ENCODE data around the gene SMG6.
A peak's percentile ranks its signal among the peaks of the same experiment; 100 is the strongest.
"Not testable (repeated sequence)": the region's sequence is repeated elsewhere in the genome, so short reads cannot be mapped to it uniquely, and the experiment has no call there.

Gene SMG6

DNA sequence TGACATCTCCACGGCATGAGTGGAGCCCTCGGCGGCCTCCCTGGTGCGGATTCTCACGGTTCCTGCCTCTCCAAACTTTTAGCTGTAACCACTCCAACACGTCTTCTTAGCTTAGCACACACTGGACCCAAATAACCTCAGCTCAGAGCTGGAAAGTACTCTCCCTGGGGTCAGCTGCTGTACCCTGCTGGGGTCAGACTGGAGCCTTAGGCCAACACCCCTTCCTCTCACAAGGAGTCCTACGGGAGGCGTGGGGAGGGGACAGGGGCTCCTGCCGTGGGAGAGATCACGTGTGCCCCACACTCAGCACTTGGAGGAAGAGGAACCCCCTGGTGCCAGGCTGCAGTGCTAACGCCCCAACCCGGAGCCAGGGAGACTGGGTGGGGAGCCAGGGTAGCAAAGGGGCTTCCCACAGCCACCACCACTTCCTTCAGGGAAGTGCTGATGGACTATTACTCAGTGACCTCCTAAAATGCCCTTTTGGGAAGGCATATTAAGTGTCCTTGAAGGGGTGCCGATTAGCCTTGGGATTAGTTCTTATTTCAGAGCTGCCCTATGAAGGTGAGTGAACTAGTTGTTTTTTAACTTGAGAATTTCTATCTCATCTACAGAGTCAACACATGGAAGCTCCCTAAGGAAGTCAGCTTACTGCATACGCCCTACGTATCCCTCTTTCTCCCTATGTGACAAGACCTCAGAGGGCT, 124.6 kb downstream of the SMG6 start:
- DNase-seq (ENCODE audit: low spot score): no peak

DNA sequence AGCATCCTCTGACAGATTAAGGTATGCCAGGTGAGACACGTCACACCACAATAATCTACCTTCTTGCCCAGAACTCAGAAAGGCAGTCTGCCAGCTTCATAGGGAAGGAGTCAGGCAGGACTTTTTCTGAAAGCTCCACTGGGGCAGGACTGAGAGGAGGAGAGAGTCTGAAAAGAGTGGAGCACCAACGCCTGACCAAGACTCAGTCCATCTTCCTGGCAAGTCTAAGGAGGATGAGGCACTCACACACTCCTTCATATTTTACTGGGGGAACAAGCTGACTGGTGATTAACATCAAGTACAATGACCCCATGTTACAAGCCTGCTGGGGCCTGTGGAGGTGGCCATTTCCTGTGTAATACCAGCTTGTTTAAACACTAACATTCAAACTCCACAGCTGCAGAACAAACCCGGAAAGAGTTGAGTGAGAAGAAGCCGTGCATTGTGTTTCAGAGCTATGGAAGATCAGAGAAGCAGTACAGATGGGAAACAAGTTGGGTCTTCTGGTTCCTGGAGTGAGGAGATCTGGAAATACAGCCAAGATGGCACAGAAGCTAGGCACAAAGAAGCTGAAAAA, 126.3 kb downstream of the SMG6 start:
- no peak for DNase-seq (ENCODE audit: low spot score)

DNA sequence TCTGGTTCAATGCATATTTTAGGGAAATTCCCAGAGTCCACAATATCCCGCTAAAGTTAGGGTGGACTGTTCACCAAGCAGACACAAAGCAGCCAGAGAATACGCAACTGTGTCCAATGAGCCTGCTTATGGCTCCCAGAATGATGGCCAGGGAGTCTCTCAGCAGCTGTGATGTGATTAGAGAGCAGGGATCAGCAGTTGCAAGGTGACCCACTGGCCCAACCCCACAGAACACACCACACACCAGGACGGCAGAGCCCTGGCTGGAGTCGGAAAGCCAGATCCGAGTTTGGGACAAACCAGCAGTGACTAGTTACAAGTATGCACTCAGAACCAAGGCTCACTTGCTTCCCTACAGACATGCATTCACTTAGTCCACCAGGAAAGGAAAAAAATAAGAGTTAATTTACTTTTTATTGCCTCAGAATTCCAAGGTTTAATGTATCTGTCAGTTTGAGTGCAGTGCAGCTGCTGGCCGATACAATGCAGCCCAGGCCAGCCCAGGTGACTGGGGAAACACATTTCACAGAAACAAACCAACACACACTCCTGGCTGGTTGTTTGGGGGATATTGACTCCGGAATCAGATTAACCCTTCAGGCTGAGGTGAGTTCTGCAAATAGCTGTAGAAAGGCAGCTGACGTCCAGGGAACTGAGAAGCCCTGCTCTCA, 127.0 kb downstream of the SMG6 start:
- DNase-seq (ENCODE audit: low spot score): no peak

- no peak for DNase-seq (ENCODE audit: low spot score)
Measured at GRCh38 chr17:2175294-2175628, 128.3 kb downstream of the SMG6 start.

DNA sequence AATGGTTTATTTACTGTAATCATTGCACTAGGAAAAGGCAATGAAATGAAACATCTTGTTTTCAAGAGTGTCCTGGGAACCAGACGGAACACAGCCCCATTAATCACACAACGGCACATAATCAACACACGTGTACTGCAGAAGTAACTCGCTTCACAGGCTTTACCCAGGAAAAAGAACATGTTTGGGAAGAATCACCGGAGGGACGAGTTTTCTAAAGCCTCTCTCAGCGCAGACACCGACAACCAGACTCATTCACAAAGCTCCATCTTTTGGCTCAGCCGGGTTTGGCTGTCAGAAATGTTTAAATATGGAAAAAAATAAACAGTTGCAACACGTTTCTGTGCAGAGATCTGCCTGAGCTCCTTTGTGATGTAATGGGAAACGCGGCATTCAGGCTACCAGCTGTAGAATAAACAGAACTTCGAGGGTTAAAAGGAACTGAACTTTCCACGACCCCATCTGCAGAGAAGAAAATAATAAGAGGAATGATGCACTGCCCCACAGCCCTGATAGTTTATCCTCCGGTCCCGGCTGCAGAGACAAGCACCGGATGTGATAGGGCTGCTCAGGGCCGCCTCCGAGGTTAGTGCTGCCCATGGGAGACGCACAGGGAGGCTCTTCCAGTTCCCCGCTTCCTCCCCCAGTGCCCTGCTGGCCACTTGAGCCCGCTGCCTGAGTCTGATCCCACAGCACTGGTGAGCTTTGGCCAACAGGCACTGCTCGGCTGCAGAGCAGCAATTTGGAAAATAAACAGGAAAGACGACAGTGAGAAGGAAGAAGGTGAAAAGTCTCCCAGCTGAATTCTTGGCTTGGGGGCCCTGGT, 128.9 kb downstream of the SMG6 start:
- no peak for DNase-seq (ENCODE audit: low spot score)

GRCh38 chr17:2174014-2174413, 129.6 kb downstream of the SMG6 start:
- no peak for DNase-seq (ENCODE audit: low spot score)

DNA sequence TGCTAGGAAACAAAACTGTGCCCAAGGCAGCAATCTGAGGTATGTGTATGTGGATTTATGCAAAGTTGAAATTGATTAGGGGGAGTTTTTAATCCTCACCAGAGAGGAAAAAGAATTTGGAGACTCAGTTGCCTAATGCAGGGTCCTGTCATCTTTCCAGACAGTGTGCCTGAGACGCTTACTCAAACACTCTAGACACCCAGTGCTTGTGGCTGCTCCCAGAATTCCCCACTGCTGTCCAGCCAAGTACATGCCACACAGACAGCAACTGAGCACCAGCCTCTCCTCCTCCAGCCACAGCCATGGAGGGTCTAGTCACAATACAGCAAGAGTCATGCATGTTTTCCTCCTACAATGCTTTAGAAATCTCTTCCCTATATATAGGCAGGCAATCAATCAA, 130.6 kb downstream of the SMG6 start:
- no peak for DNase-seq (ENCODE audit: low spot score)

DNA sequence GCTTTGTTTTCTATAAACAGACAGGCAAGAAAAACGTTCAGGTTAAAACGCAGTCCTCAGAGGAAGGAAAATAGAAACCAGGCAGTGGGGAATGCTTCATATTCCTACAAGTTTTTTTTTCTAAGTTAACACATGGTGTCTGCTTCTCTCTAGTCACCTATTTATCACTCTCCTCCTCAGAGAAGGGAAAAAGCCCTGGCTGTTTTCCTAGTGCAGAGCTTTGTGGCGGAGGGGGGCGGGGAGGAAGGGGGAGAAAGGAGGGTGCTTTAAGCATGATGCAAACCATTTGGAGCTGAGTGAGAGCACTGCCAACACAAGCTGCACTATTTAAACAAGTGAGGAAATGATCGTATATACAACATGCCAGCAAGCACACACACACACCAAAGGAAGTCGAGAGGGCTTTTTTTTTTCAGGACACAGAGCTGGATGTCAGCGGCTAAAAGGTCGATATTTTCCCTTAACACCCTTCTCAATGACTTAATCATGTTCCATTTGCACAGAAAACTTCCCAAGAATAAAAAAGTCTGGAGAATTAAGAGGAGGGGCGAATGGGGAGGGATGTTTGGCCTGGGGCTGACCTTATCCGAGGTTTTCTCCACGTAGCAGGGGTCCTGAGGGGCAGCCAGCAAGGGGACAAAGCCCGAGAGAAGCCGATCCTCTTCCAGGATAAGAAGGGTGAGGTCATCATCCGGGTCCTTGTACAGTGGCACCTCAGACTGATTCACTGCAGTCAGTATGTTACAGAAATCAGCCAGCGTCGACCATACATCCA, 131.3 kb downstream of the SMG6 start:
- DNase-seq (ENCODE audit: low spot score): peak; percentile 77

DNA sequence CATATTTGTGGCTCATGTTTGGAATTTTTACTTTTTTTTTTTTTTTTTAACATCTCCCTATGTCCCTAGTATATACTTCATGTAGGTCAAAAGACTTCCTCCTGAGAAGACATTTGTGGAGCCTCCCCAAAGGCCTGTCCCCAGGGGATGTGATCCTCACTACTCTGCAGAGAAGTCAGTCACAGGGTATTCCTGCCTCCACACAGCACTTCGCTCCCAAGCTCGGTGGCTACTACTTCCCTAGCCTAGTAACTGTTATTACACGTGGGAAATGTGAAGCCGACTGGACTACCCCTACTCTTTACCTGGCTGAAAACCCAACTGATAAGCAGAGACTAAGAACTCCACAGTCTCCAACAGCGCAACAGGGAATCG, 131.9 kb downstream of the SMG6 start:
- no peak for DNase-seq (ENCODE audit: low spot score)

- DNase-seq (ENCODE audit: low spot score): no peak
Measured at GRCh38 chr17:2170023-2170422, 133.6 kb downstream of the SMG6 start.

- DNase-seq (ENCODE audit: low spot score): not testable (repeated sequence)
Measured at GRCh38 chr17:2165723-2166122, 137.9 kb downstream of the SMG6 start.

GRCh38 chr17:2158396-2158780, 145.2 kb downstream of the SMG6 start:
- no peak for DNase-seq (ENCODE audit: low spot score)

DNA sequence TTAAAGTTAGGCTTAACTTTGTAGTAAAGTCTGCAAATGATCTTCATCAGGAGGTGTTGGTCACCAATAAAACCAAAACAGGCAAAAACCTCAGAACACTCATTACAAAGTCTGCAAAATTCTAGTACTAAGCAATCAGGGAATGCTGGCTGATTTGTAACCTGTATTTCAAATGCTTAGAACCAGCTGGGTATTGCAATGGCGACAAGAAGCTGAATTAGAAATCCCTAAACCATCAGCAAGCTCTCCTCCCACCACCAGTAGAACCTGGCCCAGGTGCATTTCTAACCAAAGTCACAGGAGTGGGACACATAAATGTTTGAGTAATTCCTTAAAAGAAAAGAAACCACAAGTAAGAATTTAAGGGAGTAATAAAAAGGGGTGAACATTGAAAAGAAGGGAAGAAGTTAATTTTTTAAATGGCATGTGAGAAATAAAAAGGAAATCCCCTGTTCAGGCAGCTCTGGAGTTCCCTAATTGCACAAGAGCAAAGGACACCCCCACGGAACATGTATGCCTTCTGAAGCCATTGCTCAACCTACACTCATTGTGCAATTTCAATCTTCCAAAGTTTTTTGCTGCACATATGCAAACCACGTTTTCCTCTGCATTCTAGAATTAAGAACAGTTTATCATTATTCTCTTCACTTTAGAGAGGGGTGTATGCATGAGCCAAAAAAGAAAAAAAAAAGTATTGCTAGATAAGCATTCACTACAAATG, 145.8 kb downstream of the SMG6 start:
- DNase-seq (ENCODE audit: low spot score): no peak

- no peak for DNase-seq (ENCODE audit: low spot score)
Measured at GRCh38 chr17:2157081-2157480, 146.5 kb downstream of the SMG6 start.

DNA sequence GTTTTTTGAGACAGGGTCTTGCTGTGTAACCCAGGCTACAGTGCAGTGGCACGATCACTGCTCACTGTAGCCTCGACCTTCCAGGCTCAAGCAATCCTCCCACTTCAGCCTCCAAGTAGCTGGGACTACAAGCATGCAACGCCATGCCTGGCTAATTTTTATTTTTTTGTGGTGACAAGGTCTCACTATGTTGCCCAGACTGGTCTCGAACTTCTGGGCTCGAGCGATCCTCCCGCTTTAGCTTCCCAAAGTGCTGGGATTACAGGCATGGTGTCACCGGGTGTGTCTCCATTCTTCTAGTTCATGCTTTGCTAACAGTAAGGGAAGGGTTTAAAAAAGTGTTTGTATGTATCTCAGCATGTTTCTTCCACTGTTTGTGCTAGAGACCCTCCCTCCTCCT, 146.9 kb downstream of the SMG6 start:
- no peak for DNase-seq (ENCODE audit: low spot score)

DNA sequence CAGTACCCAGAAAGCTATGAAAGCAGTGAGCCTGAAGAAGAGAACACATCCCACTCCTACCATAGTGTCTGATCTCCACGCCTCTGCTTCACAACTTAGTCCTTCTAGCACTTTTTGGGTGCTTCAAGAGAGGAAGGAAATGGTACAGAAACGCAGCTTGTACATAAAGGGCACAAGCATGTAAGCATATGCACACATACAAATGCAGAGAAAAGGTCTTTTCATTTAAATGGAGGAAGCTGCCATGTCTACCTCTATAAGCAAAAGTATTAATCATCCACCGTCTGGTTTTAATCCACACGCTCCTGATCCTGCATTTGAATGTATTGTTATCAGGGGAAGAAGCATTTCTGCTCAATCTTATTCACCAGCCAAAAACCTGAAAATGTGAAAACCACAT, 148.0 kb downstream of the SMG6 start:
- no peak for DNase-seq (ENCODE audit: low spot score)

GRCh38 chr17:2151358-2152033, 152.1 kb downstream of the SMG6 start:
- DNase-seq (ENCODE audit: low spot score): no peak

DNA sequence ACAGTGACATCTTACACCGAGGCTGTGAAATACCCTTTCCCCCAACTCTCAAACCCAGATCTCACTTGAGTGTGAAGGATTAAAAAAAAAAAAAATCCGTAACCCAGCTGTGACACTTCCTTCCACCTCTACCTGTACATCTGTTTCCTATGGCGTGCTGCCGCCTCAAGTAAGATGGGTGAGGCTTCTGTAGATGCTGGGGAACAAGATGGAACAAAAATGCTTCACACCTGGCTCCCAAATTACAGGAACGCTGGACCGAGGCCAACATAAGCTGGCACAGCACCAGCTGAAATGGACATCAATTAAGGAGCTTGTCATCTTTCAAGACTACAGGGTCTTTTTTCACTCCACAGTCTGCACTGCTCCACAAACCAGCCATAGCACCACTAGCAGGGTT, 152.8 kb downstream of the SMG6 start:
- DNase-seq (ENCODE audit: low spot score): no peak

DNA sequence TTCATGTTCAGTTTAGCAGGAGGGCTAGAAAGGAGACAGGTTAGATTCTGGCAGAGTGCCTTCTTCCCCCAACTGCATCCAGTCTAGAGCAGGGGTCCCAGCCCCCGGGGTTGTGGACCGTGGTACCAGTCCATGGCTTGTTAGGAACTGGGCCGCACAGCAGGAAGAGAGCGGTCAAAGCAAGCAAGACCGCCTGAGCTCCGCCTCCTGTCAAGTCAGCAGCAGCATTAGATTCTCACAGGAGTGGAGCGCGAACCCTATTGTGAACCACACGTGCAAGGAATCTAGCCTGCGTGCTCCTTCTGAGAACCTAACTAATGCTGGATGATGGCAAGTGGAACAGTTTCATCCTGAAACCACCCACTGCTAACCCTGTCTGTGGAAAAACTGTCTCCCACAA, 153.7 kb downstream of the SMG6 start:
- DNase-seq (ENCODE audit: low spot score): no peak

GRCh38 chr17:2146132-2146871, 157.3 kb downstream of the SMG6 start:
- DNase-seq (ENCODE audit: low spot score): no peak
